Measurements from ENCODE around the gene LGMN.

- no peak for TF ChIP-seq EZH2 (IDR thresholded peaks at IDR 0.05; ENCODE audit: borderline replicate concordance)
- TF ChIP-seq CTCF (IDR thresholded peaks at IDR 0.05; ENCODE audit: poor library complexity) = no peak
- no peak for TF ChIP-seq EZH2phosphoT487 (IDR thresholded peaks at IDR 0.05; ENCODE audit: low read depth, severe bottlenecking, unreplicated experiment)
Measured at GRCh38 chr14:92768795-92769194, 20.4 kb upstream of the LGMN start.

Measured in hepatocyte (in vitro differentiated cells).